ENCODE measurements around the gene ADAMTS10. TPM values are rescaled to one million over a fixed set of nuclear protein-coding genes. Genes with fewer than 3 reads are reported as not detected.
A peak's percentile ranks its signal among the peaks of the same experiment; 100 is the strongest.
"Not testable (repeated sequence)": the region's sequence is repeated elsewhere in the genome, so short reads cannot be mapped to it uniquely, and the experiment has no call there.

ADAMTS10 gene
- total and polyA plus RNA-seq, 4 experiments from 2014 or later, result 0.59 to 67.2 (median 34.1) TPM

GRCh38 chr19:8638078-8638619 is 27.6 kb upstream of the ADAMTS10 start:
- no peak for DNase-seq
- H3K4me1 Mint-ChIP-seq, result peaks cover 0 to 8% (median 4%) of the 10 kb centered on the region in 4 donors
- H3K4me3 ChIP-seq (ENCODE audit: low read length in 2 of 2), result no peak overlapping the region
- H3K27ac ChIP-seq (ENCODE audit: low read depth, low read length), result no peak overlapping the region
- no peaks in the 10 kb centered on the region for H3K4me1 ChIP-seq (ENCODE audit: insufficient read depth, low read length)
- H3K27ac Mint-ChIP-seq, result no peak overlapping the region
- peaks cover 17 to 19% of the 10 kb centered on the region in 2 donors for H3K27me3 Mint-ChIP-seq
- ChIA-PET POLR2A (ENCODE audit: partially characterized antibody) (no interaction called here), CTCF (ENCODE audit: partially characterized antibody) (interaction anchor here (0.7 kb wide), 1 partner anchor 233 kb away, joined by 6 read pairs; no protein-coding TSS in a partner anchor)
- no peaks in the 10 kb centered on the region for H3K27me3 ChIP-seq (ENCODE audit: insufficient read depth, low read length)
- no peaks in the 10 kb centered on the region for H3K36me3 ChIP-seq (ENCODE audit: insufficient read depth, low read length)
- H3K4me3 Mint-ChIP-seq, result no peak overlapping the region
- no peaks in the 10 kb centered on the region for H3K36me3 Mint-ChIP-seq
- intact Hi-C loops (cut with micrococcal nuclease), result no loop called here
- no peaks in the 10 kb centered on the region for H3K9me3 ChIP-seq (ENCODE audit: control insufficient read depth in 1 of 2, low read length in 2 of 2)
- H3K9me3 Mint-ChIP-seq, result peaks cover 0 to 4% (median 0%) of the 10 kb centered on the region in 8 donors

GRCh38 chr19:8637070-8637469 is 26.6 kb upstream of the ADAMTS10 start:
- DNase-seq; H3K9me3 Mint-ChIP-seq; H3K4me3 ChIP-seq (ENCODE audit: low read length in 2 of 2); H3K36me3 Mint-ChIP-seq; H3K27ac Mint-ChIP-seq; H3K9me3 ChIP-seq (ENCODE audit: control insufficient read depth in 1 of 2, low read length in 2 of 2); H3K4me1 Mint-ChIP-seq; H3K4me3 Mint-ChIP-seq; H3K27me3 ChIP-seq (ENCODE audit: insufficient read depth, low read length); POLR2A ChIA-PET (ENCODE audit: partially characterized antibody); H3K4me1 ChIP-seq (ENCODE audit: insufficient read depth, low read length); CTCF ChIA-PET (ENCODE audit: partially characterized antibody); H3K27ac ChIP-seq (ENCODE audit: low read depth, low read length); intact Hi-C loops (cut with micrococcal nuclease); H3K36me3 ChIP-seq (ENCODE audit: insufficient read depth, low read length): not testable (repeated sequence)
- peaks cover 17 to 19% of the 10 kb centered on the region in 2 donors for H3K27me3 Mint-ChIP-seq

DNA sequence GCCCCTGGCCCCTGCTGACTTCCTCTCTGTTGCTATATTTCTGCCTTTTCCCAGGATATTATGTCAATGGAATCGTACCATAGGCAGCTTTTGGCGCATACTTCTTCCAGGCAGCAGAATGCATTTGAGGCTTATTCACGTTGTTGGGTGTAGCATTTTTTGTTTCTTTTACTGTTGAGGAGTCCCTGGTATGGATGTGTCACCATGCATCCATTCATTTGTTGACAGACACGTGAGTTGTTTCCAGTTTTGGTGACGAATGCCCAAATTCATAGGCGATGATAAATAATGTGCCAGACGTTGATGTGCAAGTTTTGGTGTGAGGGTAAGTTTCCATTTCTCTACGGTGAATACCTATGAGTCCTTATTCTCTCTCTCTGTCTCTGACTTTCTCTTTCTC is 24.9 kb upstream of the ADAMTS10 start:
- no peaks in the 10 kb centered on the region for H3K27me3 ChIP-seq (ENCODE audit: insufficient read depth, low read length)
- no peak overlapping the region for H3K4me3 ChIP-seq (ENCODE audit: low read length in 2 of 2)
- ChIA-PET CTCF (ENCODE audit: partially characterized antibody) (interaction anchor here (1.0 kb wide), 1 partner anchor 9 kb away, joined by 4 read pairs; no protein-coding TSS in a partner anchor), POLR2A (ENCODE audit: partially characterized antibody) (no interaction called here)
- no peaks in the 10 kb centered on the region for H3K36me3 ChIP-seq (ENCODE audit: insufficient read depth, low read length)
- Mint-ChIP-seq H3K27me3 (peaks cover 13 to 19% of the 10 kb centered on the region in 2 donors), H3K4me3 (no peak overlapping the region), H3K36me3 (no peaks in the 10 kb centered on the region), H3K9me3 (peaks cover 0 to 1% (median 0%) of the 10 kb centered on the region in 8 donors), H3K27ac (no peak overlapping the region), H3K4me1 (peaks cover 0 to 8% (median 3%) of the 10 kb centered on the region in 4 donors)
- no peaks in the 10 kb centered on the region for H3K9me3 ChIP-seq (ENCODE audit: control insufficient read depth in 1 of 2, low read length in 2 of 2)
- H3K27ac ChIP-seq (ENCODE audit: low read depth, low read length), result no peak overlapping the region
- no peaks in the 10 kb centered on the region for H3K4me1 ChIP-seq (ENCODE audit: insufficient read depth, low read length)
- no peak for DNase-seq
- intact Hi-C loops (cut with micrococcal nuclease), result no loop called here

GRCh38 chr19:8631425-8631819 is 20.9 kb upstream of the ADAMTS10 start:
- H3K36me3 ChIP-seq (ENCODE audit: insufficient read depth, low read length), result no peaks in the 10 kb centered on the region
- no peaks in the 10 kb centered on the region for H3K9me3 ChIP-seq (ENCODE audit: control insufficient read depth in 1 of 2, low read length in 2 of 2)
- intact Hi-C loops (cut with micrococcal nuclease), result no loop called here
- ChIA-PET CTCF (ENCODE audit: partially characterized antibody) (no interaction called here), POLR2A (ENCODE audit: partially characterized antibody) (no interaction called here)
- Mint-ChIP-seq H3K27ac (no peak overlapping the region), H3K9me3 (peaks cover 0 to 1% (median 0%) of the 10 kb centered on the region in 8 donors), H3K27me3 (peaks cover 0 to 3% of the 10 kb centered on the region in 2 donors), H3K36me3 (no peaks in the 10 kb centered on the region), H3K4me3 (no peak overlapping the region), H3K4me1 (peaks cover 0 to 8% (median 2%) of the 10 kb centered on the region in 4 donors)
- H3K4me3 ChIP-seq (ENCODE audit: low read length in 2 of 2), result no peak overlapping the region
- no peak overlapping the region for H3K27ac ChIP-seq (ENCODE audit: low read depth, low read length)
- no peak for DNase-seq
- no peaks in the 10 kb centered on the region for H3K27me3 ChIP-seq (ENCODE audit: insufficient read depth, low read length)
- no peaks in the 10 kb centered on the region for H3K4me1 ChIP-seq (ENCODE audit: insufficient read depth, low read length)

DNA sequence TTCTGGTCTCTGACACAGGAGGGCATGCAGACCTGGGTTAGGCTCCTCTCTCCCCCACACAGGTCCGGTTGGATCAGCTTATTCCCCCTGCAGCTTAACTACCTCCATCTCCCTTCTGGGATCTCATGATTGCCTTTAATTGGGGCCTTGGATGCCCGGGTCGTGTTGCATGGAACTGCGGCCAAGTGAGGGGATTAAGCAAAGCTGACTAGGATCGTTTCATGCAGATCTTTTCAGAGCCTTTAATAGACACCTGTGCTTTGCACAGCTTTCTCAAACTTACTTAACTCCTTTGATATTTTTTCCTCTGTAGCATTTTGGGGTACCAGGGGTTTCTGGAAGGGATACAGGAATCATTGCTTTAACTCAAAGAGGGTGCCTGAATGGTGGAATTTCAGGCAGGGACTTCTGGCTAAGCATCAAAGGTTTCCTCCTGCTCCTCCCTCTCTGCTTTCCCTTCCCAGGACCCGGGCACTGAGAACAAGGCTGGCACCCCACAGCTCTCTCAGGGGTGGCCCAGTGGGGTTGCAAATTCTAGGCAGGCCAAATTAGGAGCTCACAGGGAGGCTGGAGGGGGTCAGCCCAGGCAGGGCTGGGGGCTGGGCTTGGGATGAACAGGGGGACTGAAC is 20.4 kb upstream of the ADAMTS10 start:
- POLR2A ChIA-PET (ENCODE audit: partially characterized antibody), result no interaction called here
- Histone ChIP-seq H3K27me3 (ENCODE audit: insufficient read depth, low read length) (no peaks in the 10 kb centered on the region), H3K27ac (ENCODE audit: low read depth, low read length) (no peak overlapping the region), H3K9me3 (ENCODE audit: control insufficient read depth in 1 of 2, low read length in 2 of 2) (no peaks in the 10 kb centered on the region), H3K4me3 (ENCODE audit: low read length in 2 of 2) (no peak overlapping the region), H3K4me1 (ENCODE audit: insufficient read depth, low read length) (no peaks in the 10 kb centered on the region), H3K36me3 (ENCODE audit: insufficient read depth, low read length) (no peaks in the 10 kb centered on the region)
- intact Hi-C loops (cut with micrococcal nuclease), result no loop called here
- Mint-ChIP-seq H3K27ac (no peak overlapping the region), H3K36me3 (no peaks in the 10 kb centered on the region), H3K9me3 (peaks cover 0 to 1% (median 0%) of the 10 kb centered on the region in 8 donors), H3K4me3 (no peak overlapping the region), H3K4me1 (peaks cover 0 to 8% (median 2%) of the 10 kb centered on the region in 4 donors), H3K27me3 (peaks cover 0 to 3% of the 10 kb centered on the region in 2 donors)
- CTCF ChIA-PET (ENCODE audit: partially characterized antibody), result interaction anchor here (1.4 kb wide), 1 partner anchor 11 kb away, joined by 6 read pairs; no protein-coding TSS in a partner anchor
- DNase-seq, result no peak

DNA sequence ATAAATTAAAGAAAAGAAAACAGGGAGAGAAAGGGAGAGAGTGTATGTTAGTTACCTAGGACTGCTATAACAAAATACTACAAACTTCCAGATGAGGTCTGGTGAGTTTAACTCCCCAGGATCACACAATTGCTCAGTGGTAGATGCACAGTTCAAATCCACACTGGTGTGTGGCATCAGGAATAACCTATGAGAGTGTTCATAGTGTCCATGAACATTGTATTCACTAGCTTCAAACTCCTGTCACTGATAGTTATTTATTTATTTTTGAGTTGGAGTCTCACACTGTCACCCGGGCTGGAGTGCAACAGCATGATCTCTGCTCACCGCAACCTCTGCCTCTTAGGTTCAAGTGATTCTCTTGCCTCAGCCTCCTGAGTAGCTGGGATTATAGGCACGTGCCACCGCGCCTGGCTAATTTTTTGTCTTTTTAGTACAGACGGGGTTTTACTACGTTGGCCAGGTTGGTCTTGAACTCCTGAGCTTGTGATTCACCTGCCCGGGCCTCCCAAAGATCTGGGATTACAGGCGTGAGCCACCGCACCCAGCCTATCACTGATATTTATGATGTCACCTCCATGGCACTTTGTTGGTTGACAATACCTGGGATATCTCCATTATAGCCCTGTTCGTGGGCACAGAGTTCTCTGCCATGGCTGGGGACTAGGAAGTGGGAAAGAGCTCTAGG is 19.6 kb upstream of the ADAMTS10 start, which contains the start of gene NFILZ:
TSS of gene NFILZ (plus strand) at position 638 of the 688 bp plus-strand sequence. CDS start 46,133 bp downstream, outside the sequence.
- no peaks in the 10 kb centered on the region for H3K36me3 ChIP-seq (ENCODE audit: insufficient read depth, low read length)
- ChIA-PET CTCF (ENCODE audit: partially characterized antibody) (interaction anchor here (1.4 kb wide), 1 partner anchor 12 kb away, joined by 6 read pairs; no protein-coding TSS in a partner anchor), POLR2A (ENCODE audit: partially characterized antibody) (no interaction called here)
- no peaks in the 10 kb centered on the region for H3K4me1 ChIP-seq (ENCODE audit: insufficient read depth, low read length)
- no peak for DNase-seq
- no peak within 1 kb of the TSS for H3K27ac ChIP-seq (ENCODE audit: low read depth, low read length)
- H3K4me3 ChIP-seq (ENCODE audit: low read length in 2 of 2), result no peak within 1 kb of the TSS
- H3K36me3 Mint-ChIP-seq, result no peaks in the 10 kb centered on the region
- peaks cover 0 to 1% (median 0%) of the 10 kb centered on the region in 8 donors for H3K9me3 Mint-ChIP-seq
- H3K27me3 ChIP-seq (ENCODE audit: insufficient read depth, low read length), result no peaks in the 10 kb centered on the region
- no peak within 1 kb of the TSS for H3K4me3 Mint-ChIP-seq
- intact Hi-C loops (cut with micrococcal nuclease), result no loop called here
- peaks cover 0 to 8% (median 2%) of the 10 kb centered on the region in 4 donors for H3K4me1 Mint-ChIP-seq
- peak within 1 kb of the TSS in 3 of 7 donors; percentile 29 to 76 (median 62) for H3K27ac Mint-ChIP-seq
- H3K9me3 ChIP-seq (ENCODE audit: control insufficient read depth in 1 of 2, low read length in 2 of 2), result no peaks in the 10 kb centered on the region
- H3K27me3 Mint-ChIP-seq, result no peaks in the 10 kb centered on the region

- no peaks in the 10 kb centered on the region for H3K36me3 Mint-ChIP-seq
- H3K27ac ChIP-seq (ENCODE audit: low read depth, low read length), result no peak overlapping the region
- no peaks in the 10 kb centered on the region for H3K27me3 ChIP-seq (ENCODE audit: insufficient read depth, low read length)
- peaks cover 0 to 1% (median 0%) of the 10 kb centered on the region in 8 donors for H3K9me3 Mint-ChIP-seq
- H3K27me3 Mint-ChIP-seq, result no peaks in the 10 kb centered on the region
- DNase-seq, result no peak
- ChIA-PET CTCF (ENCODE audit: partially characterized antibody) (interaction anchor here (0.7 kb wide), 1 partner anchor 13 kb away, joined by 3 read pairs; no protein-coding TSS in a partner anchor), POLR2A (ENCODE audit: partially characterized antibody) (no interaction called here)
- intact Hi-C loops (cut with micrococcal nuclease), result no loop called here
- H3K4me1 ChIP-seq (ENCODE audit: insufficient read depth, low read length), result no peaks in the 10 kb centered on the region
- H3K36me3 ChIP-seq (ENCODE audit: insufficient read depth, low read length), result no peaks in the 10 kb centered on the region
- H3K9me3 ChIP-seq (ENCODE audit: control insufficient read depth in 1 of 2, low read length in 2 of 2), result no peaks in the 10 kb centered on the region
- no peak overlapping the region for H3K4me3 ChIP-seq (ENCODE audit: low read length in 2 of 2)
- H3K4me1 Mint-ChIP-seq, result peaks cover 0 to 8% (median 2%) of the 10 kb centered on the region in 4 donors
- no peak overlapping the region for H3K4me3 Mint-ChIP-seq
- H3K27ac Mint-ChIP-seq, result peak overlapping the region in 2 of 7 donors; percentile 21 to 76
Observed at GRCh38 chr19:8629184-8629583, 18.7 kb upstream of the ADAMTS10 start.
